Thyroid gland (tissue), 4 donors: ENCODE data around the gene DGKD. TPM values are rescaled to one million over a fixed set of nuclear protein-coding genes. Genes with fewer than 3 reads are reported as not detected.
A peak's percentile ranks its signal among the peaks of the same experiment; 100 is the strongest.
"Not testable (repeated sequence)": the region's sequence is repeated elsewhere in the genome, so short reads cannot be mapped to it uniquely, and the experiment has no call there.

Experiments used
- DNase-seq, 2 donors: peaks; one replicate each; pipeline ENCODE4 v3.0.0-alpha.2; 2019
- H3K27ac ChIP-seq, 3 donors: fragments of 200-600 bp; sonication (generic); 1 replicate in 2 of 3; 2 replicates in 1 of 3; pipeline ENCODE4 v1.5.1; 2016 to 2019; ENCODE audit warnings: mild to moderate bottlenecking in 1 of 3, moderate library complexity in 1 of 3
- H3K27me3 ChIP-seq: fragments of 200-600 bp; sonication (generic); one replicate; pipeline ENCODE4 v1.5.1; 2019
- H3K36me3 ChIP-seq, 2 donors: fragments of 200-600 bp; sonication (generic); one replicate each; pipeline ENCODE4 v1.5.1; 2016 to 2019
- H3K4me1 ChIP-seq, 2 donors: fragments of 200-600 bp; sonication (generic); one replicate each; pipeline ENCODE4 v1.5.1; 2017 to 2019
- H3K4me3 ChIP-seq, 3 donors: fragments of 200-600 bp; sonication (generic); replicated peaks in 1 of 3; 1 replicate in 2 of 3; 2 replicates in 1 of 3; pipeline ENCODE4 v1.5.1; 2016; ENCODE audit warnings: mild to moderate bottlenecking in 1 of 3
- H3K9me3 ChIP-seq: fragments of 200-600 bp; sonication (generic); one replicate; pipeline ENCODE4 v1.5.1; 2017
- CTCF ChIP-seq, 6 experiments: fragments of 200-600 bp in 3 of 6; fragments of 450-650 bp in 3 of 6; sonication (generic) in 3 of 6; IDR thresholded peaks; one replicate each; pipeline ENCODE4 v1.5.1; 2016 to 2019; ENCODE audit warnings: antibody characterized with exemption in 6 of 6, mild to moderate bottlenecking in 2 of 6, inconsistent platforms in 1 of 6, moderate library complexity in 1 of 6
- POLR2A ChIP-seq, 2 donors: fragments of 450-650 bp; IDR thresholded peaks; one replicate each; pipeline ENCODE4 v1.6.1; 2017; ENCODE audit warnings: antibody characterized with exemption in 2 of 2, mild to moderate bottlenecking in 2 of 2, moderate library complexity in 1 of 2
- WGBS, 2 donors: methylation state at CpG; one replicate each; pipeline ENCODE4 v1.1.5; 2017; 5-methylcytosine and 5-hydroxymethylcytosine counted together
- intact Hi-C: fragments of 100-400 bp; cut with DNase I; formaldehyde crosslinking; loops from one replicate; pipeline ENCODE4 v1.15.1; 2023
- total RNA-seq, 4 donors: library from RNA; depleted of rRNA; stranded (reverse); fragments of >200 nt; gene quantifications; one replicate each; pipeline ENCODE4 v1.2.3, GENCODE V29; 2016

The DGKD gene
- total RNA-seq, 4 donors from 2014 or later = 22.3 to 71.7 (median 27.3) TPM

- TF ChIP-seq POLR2A (IDR thresholded peaks at IDR 0.05) (no peak), CTCF (IDR thresholded peaks at IDR 0.05) (no peak)
- intact Hi-C loops = no loop called here
- Histone ChIP-seq H3K27ac (no peak overlapping the region), H3K36me3 (no peaks in the 10 kb centered on the region), H3K4me1 (no peaks in the 10 kb centered on the region), H3K9me3 (no peaks in the 10 kb centered on the region), H3K4me3 (no peak overlapping the region), H3K27me3 (no peaks in the 10 kb centered on the region)
- no peak for DNase-seq
- WGBS, 2 donors = 89 to 90% methylated on average over 7 of the region's 7 CpGs
These were observed 24.7 kb upstream of the DGKD start for GRCh38 chr2:233329489-233330135.

- WGBS, 2 donors = 88 to 89% methylated on average over 15 of the region's 15 CpGs
- TF ChIP-seq CTCF (IDR thresholded peaks at IDR 0.05) (no peak), POLR2A (IDR thresholded peaks at IDR 0.05) (peak in 1 of 2 donors; percentile 8)
- no peaks in the 10 kb centered on the region for H3K36me3 ChIP-seq
- intact Hi-C loops = no loop called here
- peak in 1 of 2 donors; percentile 27 for DNase-seq
- H3K27me3 ChIP-seq = no peaks in the 10 kb centered on the region
- no peak overlapping the region for H3K27ac ChIP-seq
- H3K9me3 ChIP-seq = no peaks in the 10 kb centered on the region
- H3K4me1 ChIP-seq = no peaks in the 10 kb centered on the region
- H3K4me3 ChIP-seq = no peak overlapping the region
These were observed 22.8 kb upstream of the DGKD start for GRCh38 chr2:233331536-233331935.

GRCh38 chr2:233332125-233332524 is 22.2 kb upstream of the DGKD start:
- 91 to 94% methylated on average over 4 of the region's 4 CpGs for WGBS, 2 donors
- no peaks in the 10 kb centered on the region for H3K36me3 ChIP-seq
- no peaks in the 10 kb centered on the region for H3K27me3 ChIP-seq
- no peak for TF ChIP-seq CTCF (IDR thresholded peaks at IDR 0.05)
- no peak for TF ChIP-seq POLR2A (IDR thresholded peaks at IDR 0.05)
- H3K4me1 ChIP-seq = no peaks in the 10 kb centered on the region
- intact Hi-C loops = no loop called here
- H3K27ac ChIP-seq = no peak overlapping the region
- no peak for DNase-seq
- no peak overlapping the region for H3K4me3 ChIP-seq
- no peaks in the 10 kb centered on the region for H3K9me3 ChIP-seq

GRCh38 chr2:233334915-233335314 is 19.4 kb upstream of the DGKD start:
- Histone ChIP-seq H3K4me3 (no peak overlapping the region), H3K27me3 (no peaks in the 10 kb centered on the region), H3K4me1 (peaks cover 11 to 12% of the 10 kb centered on the region in 2 donors), H3K36me3 (no peaks in the 10 kb centered on the region), H3K27ac (no peak overlapping the region), H3K9me3 (no peaks in the 10 kb centered on the region)
- TF ChIP-seq POLR2A (IDR thresholded peaks at IDR 0.05) (no peak), CTCF (IDR thresholded peaks at IDR 0.05) (no peak)
- WGBS, 2 donors = 91 to 95% methylated on average over 9 to 11 of the region's 11 CpGs
- intact Hi-C loops = no loop called here
- no peak for DNase-seq

GRCh38 chr2:233336091-233336490 is 18.2 kb upstream of the DGKD start:
- H3K4me3 ChIP-seq, DNase-seq, H3K36me3 ChIP-seq, intact Hi-C loops, H3K9me3 ChIP-seq, H3K27ac ChIP-seq, H3K27me3 ChIP-seq: not testable (repeated sequence)
- 95 to 97% methylated on average over 13 of the region's 13 CpGs for whole genome bisulfite sequencing, 2 donors
- H3K4me1 ChIP-seq = peaks cover 11 to 12% of the 10 kb centered on the region in 2 donors
